HTERT RPE-1 (cell line): ENCODE data around the gene OVCA2.
"Not testable (repeated sequence)": the region's sequence is repeated elsewhere in the genome, so short reads cannot be mapped to it uniquely, and the experiment has no call there.

ENCODE experiments used
- in situ Hi-C: fragments of 300-500 bp; cut with MboI; formaldehyde crosslinking; loops from 4 replicates; pipeline ENCODE4 v1.14.3; 2020; ENCODE audit warnings: low sequenced_read_pairs

The OVCA2 gene

GRCh38 chr17:2013220-2013993, 28.4 kb upstream of the OVCA2 start:
- in situ Hi-C loops = not testable (repeated sequence)

- in situ Hi-C loops = no loop called here
Observed at GRCh38 chr17:2013994-2014317, 27.9 kb upstream of the OVCA2 start.

GRCh38 chr17:2015314-2015713, 26.5 kb upstream of the OVCA2 start:
- in situ Hi-C loops = no loop called here

- in situ Hi-C loops = no loop called here
Observed at GRCh38 chr17:2016494-2016893, 25.3 kb upstream of the OVCA2 start.

- in situ Hi-C loops = no loop called here
Observed at GRCh38 chr17:2017274-2017941, 24.4 kb upstream of the OVCA2 start.

- in situ Hi-C loops = no loop called here
Observed at GRCh38 chr17:2018716-2019510, 22.9 kb upstream of the OVCA2 start.

- in situ Hi-C loops = no loop called here
Observed at GRCh38 chr17:2019723-2020122, 22.1 kb upstream of the OVCA2 start.

GRCh38 chr17:2020721-2021120, 21.1 kb upstream of the OVCA2 start:
- in situ Hi-C loops = no loop called here

GRCh38 chr17:2022647-2023240, 19.1 kb upstream of the OVCA2 start:
- in situ Hi-C loops = no loop called here

GRCh38 chr17:2023256-2023655, 18.6 kb upstream of the OVCA2 start:
- in situ Hi-C loops = no loop called here

GRCh38 chr17:2023692-2024571, 17.9 kb upstream of the OVCA2 start:
- in situ Hi-C loops = no loop called here

GRCh38 chr17:2024572-2025219, 17.1 kb upstream of the OVCA2 start:
- in situ Hi-C loops = no loop called here

- in situ Hi-C loops = no loop called here
Observed at GRCh38 chr17:2025220-2025621, 16.6 kb upstream of the OVCA2 start, which contains the start of gene RTN4RL1. Gene RTN4RL1, minus strand, starts transcription at chr17:2025334. Its CDS starts 469 bp downstream, at chr17:2024865.

GRCh38 chr17:2025622-2026309, 16.1 kb upstream of the OVCA2 start:
- in situ Hi-C loops = no loop called here

GRCh38 chr17:2027528-2028233, 14.1 kb upstream of the OVCA2 start:
- in situ Hi-C loops = no loop called here

GRCh38 chr17:2028234-2028614, 13.6 kb upstream of the OVCA2 start:
- in situ Hi-C loops = no loop called here

GRCh38 chr17:2028737-2029136, 13.1 kb upstream of the OVCA2 start:
- in situ Hi-C loops = no loop called here

GRCh38 chr17:2029911-2030778, 11.7 kb upstream of the OVCA2 start, which contains the start of gene DPH1:
Gene DPH1, plus strand, starts transcription at chr17:2030153. Its CDS starts 17 bp downstream, at chr17:2030170.
- in situ Hi-C loops = no loop called here
